GM12891 (cell line): ENCODE measurements around the gene PDP2.

Source experiments
- POLR2A ChIP-seq: IDR thresholded peaks from 2 replicates; pipeline ENCODE4 v1.6.1; 2011; ENCODE audit warnings: low read depth, low read length, control low read depth
- POLR2AphosphoS5 ChIP-seq: IDR thresholded peaks from 2 replicates; pipeline ENCODE4 v1.6.1; 2011; ENCODE audit warnings: low read depth, low read length, control low read depth

GRCh38 chr16:66902648-66903543 lies 22.6 kb downstream of the PDP2 start:
- TF ChIP-seq POLR2A: no peak
- no peak for TF ChIP-seq POLR2AphosphoS5
